ENCODE results near the gene CYBC1.
"Not testable (repeated sequence)": the region's sequence is repeated elsewhere in the genome, so short reads cannot be mapped to it uniquely, and the experiment has no call there.

The CYBC1 gene

DNA sequence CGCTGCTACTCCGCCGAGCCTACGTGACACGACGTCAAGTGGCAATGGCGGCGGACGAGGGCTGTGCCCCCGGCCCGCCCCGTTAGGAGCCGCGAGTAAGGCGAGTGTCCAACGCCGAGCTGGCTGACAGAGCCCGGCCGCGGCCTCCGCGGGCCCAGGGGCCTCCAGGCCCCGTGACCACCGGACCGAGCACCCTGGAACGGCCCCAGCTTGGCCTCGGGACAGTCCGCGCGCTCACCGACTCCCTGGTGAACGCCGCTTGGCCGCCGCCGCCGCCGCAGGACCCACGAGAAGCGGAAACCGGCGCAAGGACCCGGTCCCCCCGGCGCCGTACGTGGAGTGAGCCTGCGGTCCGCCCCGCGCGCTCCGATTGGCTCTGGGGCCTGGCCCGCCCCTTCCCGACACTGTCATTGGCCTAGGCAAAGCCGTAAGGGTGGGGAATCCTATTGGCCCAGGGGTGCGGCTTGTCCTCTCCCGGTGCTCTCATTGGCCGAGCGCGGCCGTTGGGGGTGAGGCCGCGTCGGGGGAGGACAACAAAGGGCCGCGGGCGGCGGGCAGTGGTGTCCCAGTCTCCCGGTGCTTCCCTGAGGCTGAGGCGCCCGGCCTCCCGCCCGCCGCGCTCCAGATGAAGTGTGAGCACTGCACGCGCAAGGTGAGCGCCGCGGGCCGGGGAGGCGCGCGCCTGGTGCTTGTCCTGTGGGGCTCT lies 7.8 kb upstream of the CYBC1 start, which contains the start of gene NARF:
Gene NARF (plus strand): TSS at position 563 of the 706 bp plus-strand sequence. CDS start 63 bp downstream, at position 626.
- peaks cover 15% of the 10 kb centered on the region for H3K36me3 ChIP-seq (ENCODE audit: insufficient read depth, low read length)
- peak within 1 kb of the TSS; percentile 99 for H3K9ac ChIP-seq (ENCODE audit: low read depth, low read length)
- peaks cover 12% of the 10 kb centered on the region for H3K4me1 ChIP-seq (ENCODE audit: control insufficient read depth, insufficient read depth, low read length)
- peak within 1 kb of the TSS; percentile 88 for H3K4me2 ChIP-seq (ENCODE audit: low read length)
- peak within 1 kb of the TSS; percentile 93 for H3K4me3 ChIP-seq (ENCODE audit: low read length)
- no peaks in the 10 kb centered on the region for H3K27me3 ChIP-seq (ENCODE audit: control insufficient read depth, insufficient read depth, low read length)
- H3K9me3 ChIP-seq (replicated peaks; ENCODE audit: low read length): no peaks in the 10 kb centered on the region

DNA sequence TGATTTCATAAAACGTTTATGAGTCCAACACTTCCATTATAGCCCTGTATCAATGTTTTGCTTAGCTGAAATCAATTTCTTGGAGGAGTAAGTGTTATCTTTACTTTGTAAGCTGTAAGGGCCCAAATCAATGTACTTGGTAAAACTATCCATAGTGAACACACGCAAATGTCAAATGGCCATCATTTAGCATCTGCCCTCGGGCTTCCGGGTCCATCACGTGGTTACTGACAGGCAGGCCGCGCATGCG lies 7.3 kb upstream of the CYBC1 start:
- H3K4me1 ChIP-seq (ENCODE audit: control insufficient read depth, insufficient read depth, low read length): peaks cover 12% of the 10 kb centered on the region
- H3K4me3 ChIP-seq (ENCODE audit: low read length): peak overlapping the region; percentile 93
- H3K36me3 ChIP-seq (ENCODE audit: insufficient read depth, low read length): peaks cover 15% of the 10 kb centered on the region
- peak overlapping the region; percentile 99 for H3K9ac ChIP-seq (ENCODE audit: low read depth, low read length)
- H3K27me3 ChIP-seq (ENCODE audit: control insufficient read depth, insufficient read depth, low read length): no peaks in the 10 kb centered on the region
- H3K4me2 ChIP-seq (ENCODE audit: low read length): peak overlapping the region; percentile 88
- H3K9me3 ChIP-seq (replicated peaks; ENCODE audit: low read length): no peaks in the 10 kb centered on the region

GRCh38 chr17:82457073-82457928 lies 6.7 kb upstream of the CYBC1 start:
- Histone ChIP-seq H3K9me3 (replicated peaks; ENCODE audit: low read length) (no peaks in the 10 kb centered on the region), H3K9ac (ENCODE audit: low read depth, low read length) (peak overlapping the region; percentile 99), H3K4me2 (ENCODE audit: low read length) (peak overlapping the region; percentile 88), H3K27me3 (ENCODE audit: control insufficient read depth, insufficient read depth, low read length) (no peaks in the 10 kb centered on the region), H3K4me3 (ENCODE audit: low read length) (peak overlapping the region; percentile 93), H3K36me3 (ENCODE audit: insufficient read depth, low read length) (peaks cover 11% of the 10 kb centered on the region), H3K4me1 (ENCODE audit: control insufficient read depth, insufficient read depth, low read length) (peaks cover 12% of the 10 kb centered on the region)

- not testable (repeated sequence) for H3K9ac ChIP-seq (ENCODE audit: low read depth, low read length); H3K4me2 ChIP-seq (ENCODE audit: low read length); H3K4me3 ChIP-seq (ENCODE audit: low read length); H3K27me3 ChIP-seq (ENCODE audit: control insufficient read depth, insufficient read depth, low read length); H3K9me3 ChIP-seq (replicated peaks; ENCODE audit: low read length); H3K36me3 ChIP-seq (ENCODE audit: insufficient read depth, low read length)
- peaks cover 19% of the 10 kb centered on the region for H3K4me1 ChIP-seq (ENCODE audit: control insufficient read depth, insufficient read depth, low read length)
Measured at GRCh38 chr17:82453706-82454105, 3.2 kb upstream of the CYBC1 start.

GRCh38 chr17:82453151-82453550 lies 2.6 kb upstream of the CYBC1 start:
- not testable (repeated sequence) for H3K4me3 ChIP-seq (ENCODE audit: low read length); H3K36me3 ChIP-seq (ENCODE audit: insufficient read depth, low read length); H3K27me3 ChIP-seq (ENCODE audit: control insufficient read depth, insufficient read depth, low read length); H3K9ac ChIP-seq (ENCODE audit: low read depth, low read length); H3K9me3 ChIP-seq (replicated peaks; ENCODE audit: low read length); H3K4me2 ChIP-seq (ENCODE audit: low read length)
- H3K4me1 ChIP-seq (ENCODE audit: control insufficient read depth, insufficient read depth, low read length): peaks cover 19% of the 10 kb centered on the region

DNA sequence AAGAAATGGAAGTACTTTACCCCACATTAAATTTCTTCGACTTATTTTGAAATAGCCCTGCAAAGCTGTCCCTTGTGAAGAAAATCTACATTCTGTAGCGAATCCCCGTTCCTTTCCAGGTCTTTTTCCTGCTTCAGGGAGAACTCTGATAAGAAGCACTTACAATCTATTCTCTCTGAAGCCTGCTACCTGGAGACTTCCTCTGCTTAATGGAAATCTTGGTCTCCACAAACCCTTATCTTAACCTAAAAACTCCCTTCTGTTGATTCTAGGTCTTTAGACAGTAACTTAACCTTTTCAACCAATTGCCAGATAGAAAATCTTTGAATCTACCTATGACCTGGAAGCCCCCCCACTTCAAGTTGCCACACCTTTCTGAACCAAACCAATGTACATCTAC lies 1.6 kb upstream of the CYBC1 start:
- Histone ChIP-seq H3K4me3 (ENCODE audit: low read length) (no peak overlapping the region), H3K27me3 (ENCODE audit: control insufficient read depth, insufficient read depth, low read length) (no peaks in the 10 kb centered on the region)

DNA sequence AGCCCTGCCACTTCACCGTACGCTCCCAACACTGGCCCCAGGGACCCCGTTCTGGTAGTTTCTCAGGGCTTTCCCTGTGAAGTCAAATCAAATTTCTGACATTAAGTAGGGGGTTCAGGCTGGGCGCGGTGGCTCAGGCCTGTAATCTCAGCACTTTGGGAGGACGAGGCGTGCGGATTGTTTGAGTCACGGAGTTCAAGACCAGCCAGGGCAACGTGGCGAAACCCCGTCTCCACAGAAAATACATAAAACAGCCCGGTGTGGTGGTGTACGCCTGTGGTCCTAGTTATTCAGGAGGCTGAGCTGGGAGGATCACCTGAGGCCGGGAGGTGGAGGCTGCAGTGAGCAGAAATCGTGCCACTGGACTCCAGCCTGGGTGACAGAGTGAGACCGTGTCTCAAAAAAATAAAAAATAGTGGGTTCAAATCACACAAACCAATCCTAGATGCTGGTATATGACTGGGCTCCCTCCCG lies 632 bp downstream of the CYBC1 start:
- Histone ChIP-seq H3K4me3 (ENCODE audit: low read length) (peak overlapping the region; percentile 96), H3K9me3 (replicated peaks; ENCODE audit: low read length) (no peaks in the 10 kb centered on the region), H3K27me3 (ENCODE audit: control insufficient read depth, insufficient read depth, low read length) (no peaks in the 10 kb centered on the region), H3K4me1 (ENCODE audit: control insufficient read depth, insufficient read depth, low read length) (peaks cover 13% of the 10 kb centered on the region), H3K36me3 (ENCODE audit: insufficient read depth, low read length) (peaks cover 3% of the 10 kb centered on the region), H3K9ac (ENCODE audit: low read depth, low read length) (peak overlapping the region; percentile 93), H3K4me2 (ENCODE audit: low read length) (peak overlapping the region; percentile 92)

More for the DNA sequence above, 1.6 kb upstream of the CYBC1 start:
- H3K4me2 ChIP-seq (ENCODE audit: low read length): no peak overlapping the region
- no peak overlapping the region for H3K9ac ChIP-seq (ENCODE audit: low read depth, low read length)
- no peaks in the 10 kb centered on the region for H3K9me3 ChIP-seq (replicated peaks; ENCODE audit: low read length)
- H3K4me1 ChIP-seq (ENCODE audit: control insufficient read depth, insufficient read depth, low read length): peaks cover 13% of the 10 kb centered on the region
- peaks cover 3% of the 10 kb centered on the region for H3K36me3 ChIP-seq (ENCODE audit: insufficient read depth, low read length)

- Histone ChIP-seq H3K4me2 (ENCODE audit: low read length) (peak overlapping the region; percentile 92), H3K4me3 (ENCODE audit: low read length) (peak overlapping the region; percentile 96), H3K9ac (ENCODE audit: low read depth, low read length) (no peak overlapping the region), H3K9me3 (replicated peaks; ENCODE audit: low read length) (no peaks in the 10 kb centered on the region), H3K27me3 (ENCODE audit: control insufficient read depth, insufficient read depth, low read length) (no peaks in the 10 kb centered on the region), H3K4me1 (ENCODE audit: control insufficient read depth, insufficient read depth, low read length) (peaks cover 13% of the 10 kb centered on the region), H3K36me3 (ENCODE audit: insufficient read depth, low read length) (peaks cover 3% of the 10 kb centered on the region)
Measured at GRCh38 chr17:82449131-82449882, 1.2 kb downstream of the CYBC1 start.

DNA sequence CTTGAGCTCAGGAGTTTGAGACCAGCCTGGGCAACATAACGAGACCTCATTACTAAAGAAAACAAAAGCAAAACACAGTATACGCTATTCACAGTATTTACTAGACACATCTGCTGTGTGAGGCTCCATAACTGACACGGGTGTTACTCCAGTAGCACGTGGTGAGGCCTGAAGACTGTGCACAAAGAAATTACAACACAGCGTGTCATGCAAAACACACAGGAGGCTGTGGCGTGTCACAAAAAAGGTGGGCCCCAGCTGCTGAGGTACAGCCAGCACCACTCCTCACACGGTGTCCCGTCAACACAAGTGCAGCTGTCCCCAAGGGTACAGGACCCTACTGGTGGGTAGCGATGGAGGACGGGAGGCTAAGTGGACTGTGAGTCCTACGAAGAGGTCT lies 2.7 kb downstream of the CYBC1 start:
- H3K36me3 ChIP-seq (ENCODE audit: insufficient read depth, low read length): peaks cover 14% of the 10 kb centered on the region
- no peaks in the 10 kb centered on the region for H3K27me3 ChIP-seq (ENCODE audit: control insufficient read depth, insufficient read depth, low read length)
- H3K4me2 ChIP-seq (ENCODE audit: low read length): no peak overlapping the region
- no peaks in the 10 kb centered on the region for H3K9me3 ChIP-seq (replicated peaks; ENCODE audit: low read length)
- no peak overlapping the region for H3K9ac ChIP-seq (ENCODE audit: low read depth, low read length)
- peaks cover 13% of the 10 kb centered on the region for H3K4me1 ChIP-seq (ENCODE audit: control insufficient read depth, insufficient read depth, low read length)
- no peak overlapping the region for H3K4me3 ChIP-seq (ENCODE audit: low read length)

DNA sequence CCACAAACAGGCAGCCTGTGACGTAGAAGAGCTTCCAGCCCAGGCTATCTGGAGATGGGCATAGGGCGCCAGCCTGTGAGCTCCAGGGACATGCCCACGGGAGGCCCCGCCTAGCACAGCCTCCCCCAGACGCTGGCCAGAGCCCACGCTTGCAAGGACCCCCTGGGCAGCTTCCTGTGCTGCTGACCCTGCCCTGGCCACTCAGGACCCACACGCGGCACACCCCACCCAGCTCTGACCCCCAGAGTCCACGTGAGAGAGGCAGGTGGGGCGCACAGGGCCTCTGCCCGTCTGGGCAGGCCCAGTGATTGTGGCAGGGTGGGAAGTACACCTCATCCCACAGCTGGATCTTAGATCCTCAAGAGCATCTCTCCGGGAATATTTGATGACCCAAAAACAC lies 3.9 kb downstream of the CYBC1 start:
- peaks cover 20% of the 10 kb centered on the region for H3K36me3 ChIP-seq (ENCODE audit: insufficient read depth, low read length)

GRCh38 chr17:82446124-82446523 lies 4.4 kb downstream of the CYBC1 start:
- no peaks in the 10 kb centered on the region for H3K27me3 ChIP-seq (ENCODE audit: control insufficient read depth, insufficient read depth, low read length)
- no peaks in the 10 kb centered on the region for H3K9me3 ChIP-seq (replicated peaks; ENCODE audit: low read length)
- no peak overlapping the region for H3K9ac ChIP-seq (ENCODE audit: low read depth, low read length)
- H3K4me2 ChIP-seq (ENCODE audit: low read length): no peak overlapping the region
- H3K4me1 ChIP-seq (ENCODE audit: control insufficient read depth, insufficient read depth, low read length): peaks cover 9% of the 10 kb centered on the region
- no peak overlapping the region for H3K4me3 ChIP-seq (ENCODE audit: low read length)
- H3K36me3 ChIP-seq (ENCODE audit: insufficient read depth, low read length): peaks cover 20% of the 10 kb centered on the region

More for the DNA sequence above, 3.9 kb downstream of the CYBC1 start:
- H3K9me3 ChIP-seq (replicated peaks; ENCODE audit: low read length): no peaks in the 10 kb centered on the region
- H3K4me3 ChIP-seq (ENCODE audit: low read length): no peak overlapping the region
- H3K9ac ChIP-seq (ENCODE audit: low read depth, low read length): no peak overlapping the region
- no peaks in the 10 kb centered on the region for H3K27me3 ChIP-seq (ENCODE audit: control insufficient read depth, insufficient read depth, low read length)
- no peak overlapping the region for H3K4me2 ChIP-seq (ENCODE audit: low read length)
- peaks cover 13% of the 10 kb centered on the region for H3K4me1 ChIP-seq (ENCODE audit: control insufficient read depth, insufficient read depth, low read length)

All from skeletal muscle satellite cell (primary cell).